B cell (primary cell): ENCODE data around the gene ABCA1. TPM values are rescaled to one million over a fixed set of nuclear protein-coding genes. Genes with fewer than 3 reads are reported as not detected.

Experiments used
- ATAC-seq: fragments of 200-7000 bp; cut with Tn5 transposase; one replicate; pipeline ENCODE4 v1.10.0; 2021; ENCODE audit warnings: low read depth, mild to moderate bottlenecking, moderate number of reproducible peaks, moderate library complexity
- CTCF ChIA-PET: fragments of 350-600 bp; sonication (Branson Sonifier 250); formaldehyde crosslinking; loops from one replicate; lab custom pipeline; 2021; ENCODE audit warnings: antibody characterized with exemption, inconsistent platforms; lab: Charles Lee
- POLR2A ChIA-PET: fragments of 350-600 bp; sonication (Branson Sonifier 250); formaldehyde crosslinking; loops from one replicate; lab custom pipeline; 2021; ENCODE audit warnings: antibody characterized with exemption; lab: Charles Lee
- DNase-seq: peaks from one replicate; pipeline ENCODE4 v3.0.0; 2013
- H2AFZ ChIP-seq: 2 replicates; pipeline ENCODE4 v1.6.1; 2012; ENCODE audit warnings: mild to moderate bottlenecking, low read depth, low read length; ENCODE audit not compliant: insufficient read depth, poor library complexity, severe bottlenecking
- H3K27ac ChIP-seq, 2 donors: 1 replicate in 1 of 2; 2 replicates in 1 of 2; pipeline ENCODE4 v1.5.1; 2012 to 2013; ENCODE audit warnings: low read length in 2 of 2, mild to moderate bottlenecking in 2 of 2, moderate library complexity in 1 of 2
- H3K27me3 ChIP-seq, 4 experiments: fragments of 200-600 bp in 1 of 4; sonication (generic) in 1 of 4; replicated peaks in 1 of 4; 1 replicate in 2 of 4; 2 replicates in 2 of 4; pipeline versions ENCODE4 v1.6.1 to v1.7.0; 2013 to 2016; ENCODE audit warnings: low read length in 3 of 4, mild to moderate bottlenecking in 2 of 4, mixed read lengths in 1 of 4, moderate library complexity in 1 of 4; ENCODE audit not compliant: insufficient read depth in 4 of 4, control insufficient read depth in 3 of 4; ENCODE audit errors: control extremely low read depth in 1 of 4
- H3K36me3 ChIP-seq, 2 experiments: replicated peaks in 1 of 2; 1 replicate in 1 of 2; 2 replicates in 1 of 2; pipeline versions ENCODE4 v1.6.1 to v1.7.1; 2013; ENCODE audit warnings: low read length in 1 of 2; ENCODE audit not compliant: insufficient read depth in 2 of 2, control insufficient read depth in 1 of 2; ENCODE audit errors: control extremely low read depth in 1 of 2, extremely low read depth in 1 of 2
- H3K4me1 ChIP-seq, 2 donors: fragments of 200-600 bp in 1 of 2; sonication (generic) in 1 of 2; 1 replicate in 1 of 2; 2 replicates in 1 of 2; pipeline versions ENCODE4 v1.5.1 to v1.6.1; 2013 to 2017; ENCODE audit warnings: low read length in 2 of 2; ENCODE audit not compliant: control insufficient read depth in 2 of 2, insufficient read depth in 2 of 2
- H3K4me2 ChIP-seq: replicated peaks from 2 replicates; pipeline ENCODE3; 2012; ENCODE audit warnings: mild to moderate bottlenecking, low read depth, low read length; ENCODE audit not compliant: poor library complexity, severe bottlenecking
- H3K4me3 ChIP-seq, 5 experiments: fragments of 200-600 bp in 1 of 5; sonication (generic) in 1 of 5; 1 replicate in 3 of 5; 2 replicates in 2 of 5; pipeline versions ENCODE4 v1.5.1 to v1.7.0; 2011 to 2016; ENCODE audit warnings: low read length in 4 of 5, mild to moderate bottlenecking in 4 of 5, low read depth in 2 of 5, control low read depth in 1 of 5, moderate library complexity in 1 of 5; ENCODE audit not compliant: insufficient read depth in 1 of 5; ENCODE audit errors: control extremely low read depth in 1 of 5, extremely low read depth in 1 of 5
- H3K79me2 ChIP-seq: fragments of 200-600 bp; sonication (generic); one replicate; pipeline ENCODE4 v1.6.0; 2016; ENCODE audit warnings: low read length; ENCODE audit not compliant: control insufficient read depth, insufficient read depth
- H3K9ac ChIP-seq: fragments of 200-600 bp; sonication (generic); 2 replicates; pipeline ENCODE4 v1.6.1; 2017; ENCODE audit warnings: mild to moderate bottlenecking, low read length, moderate library complexity
- H3K9me3 ChIP-seq, 3 donors: one replicate each; pipeline versions ENCODE4 v1.6.1 to v1.7.1; 2013; ENCODE audit warnings: low read length in 2 of 3; ENCODE audit not compliant: control insufficient read depth in 2 of 3, insufficient read depth in 1 of 3; ENCODE audit errors: control extremely low read depth in 1 of 3
- H4K20me1 ChIP-seq: 2 replicates; pipeline ENCODE4 v1.6.0; 2012; ENCODE audit warnings: mild to moderate bottlenecking, low read length; ENCODE audit not compliant: insufficient read depth, control insufficient read depth, poor library complexity, severe bottlenecking
- H3K27ac Mint-ChIP-seq: one replicate; pipeline ENCODE4 v1.8.0; 2021; ENCODE audit warnings: mixed read lengths
- H3K27me3 Mint-ChIP-seq: one replicate; pipeline ENCODE4 v1.8.0; 2021; ENCODE audit warnings: mixed read lengths
- H3K4me1 Mint-ChIP-seq: one replicate; pipeline ENCODE4 v1.8.0; 2021; ENCODE audit warnings: mixed read lengths
- H3K4me3 Mint-ChIP-seq: one replicate; pipeline ENCODE4 v1.8.0; 2021; ENCODE audit warnings: mixed read lengths
- H3K9me3 Mint-ChIP-seq: one replicate; pipeline ENCODE4 v1.8.0; 2022; ENCODE audit warnings: mixed read lengths; ENCODE audit not compliant: insufficient read depth
- CTCF ChIP-seq: fragments of 200-600 bp; IDR thresholded peaks from one replicate; pipeline ENCODE4 v1.8.0; 2022; ENCODE audit warnings: antibody characterized with exemption, mild to moderate bottlenecking
- EZH2 ChIP-seq: IDR thresholded peaks from 2 replicates; pipeline ENCODE4 v1.6.1; 2012; ENCODE audit warnings: borderline replicate concordance, low read depth, mild to moderate bottlenecking, moderate library complexity, low read length; ENCODE audit not compliant: insufficient read depth, poor library complexity, severe bottlenecking
- WGBS: methylation state at CpG from one replicate; pipeline ENCODE4 v1.1.5; 2013; ENCODE audit warnings: missing lambda C conversion rate; ENCODE audit not compliant: insufficient coverage; 5-methylcytosine and 5-hydroxymethylcytosine counted together
- intact Hi-C: fragments of 100-400 bp; cut with micrococcal nuclease; formaldehyde crosslinking; loops from one replicate; pipeline ENCODE4 v1.10.0; 2022
- polyA plus RNA-seq: library from polyadenylated mRNA; depleted of rRNA; stranded (reverse); fragments of >200 nt; gene quantifications from 2 replicates; pipeline ENCODE4 v1.2.3, GENCODE V29; 2012
- total RNA-seq, 2 donors: library from RNA; stranded (reverse); fragments of 120-200 nt in 1 of 2; gene quantifications; 1 replicate in 1 of 2; 2 replicates in 1 of 2; pipeline versions ENCODE4 v1.2.3 to v1.2.4, GENCODE V29; 2013 to 2022

The ABCA1 gene
- total and polyA plus RNA-seq, 2 donors (not counting 1 experiment from before 2014, with no cell fraction given) = 5.2 to 24.0 TPM

DNA sequence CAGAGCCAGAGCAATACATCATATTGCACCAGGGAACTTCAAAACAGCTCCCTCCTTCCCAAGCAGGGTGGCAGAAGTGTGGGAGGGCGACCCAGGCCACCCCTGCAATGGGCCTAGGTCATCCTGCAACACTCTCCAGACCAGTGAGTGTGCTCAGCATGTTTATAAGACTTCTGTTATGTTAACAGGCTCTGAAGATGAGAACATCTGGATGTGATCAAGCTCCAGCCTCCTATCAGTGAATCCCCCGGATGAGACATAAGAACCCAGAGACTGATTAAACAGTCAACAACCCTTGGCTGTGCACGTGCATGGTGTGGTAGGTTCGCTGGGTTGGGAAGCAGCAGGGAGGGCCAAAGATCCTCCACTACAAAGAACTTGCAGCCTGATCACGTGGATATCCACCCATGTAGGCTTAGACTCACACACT lies 63.3 kb downstream of the ABCA1 start:
- peaks cover 10% of the 10 kb centered on the region for H3K79me2 ChIP-seq
- peaks cover 54% of the 10 kb centered on the region for H3K4me1 Mint-ChIP-seq
- no peaks in the 10 kb centered on the region for H3K9me3 ChIP-seq
- H3K27me3 Mint-ChIP-seq = no peaks in the 10 kb centered on the region
- H3K4me2 ChIP-seq = no peak overlapping the region
- H2AFZ ChIP-seq = no peak overlapping the region
- no peaks in the 10 kb centered on the region for H3K9me3 Mint-ChIP-seq
- peaks cover 35 to 58% of the 10 kb centered on the region in 2 donors for H3K4me1 ChIP-seq
- no peak overlapping the region for H3K27ac Mint-ChIP-seq
- H3K27ac ChIP-seq = no peak overlapping the region
- H3K27me3 ChIP-seq = no peaks in the 10 kb centered on the region
- POLR2A ChIA-PET = no interaction called here
- no peak for DNase-seq
- peaks cover 0 to 28% of the 10 kb centered on the region in 2 experiments for H3K36me3 ChIP-seq
- H3K4me3 Mint-ChIP-seq = no peak overlapping the region
- H4K20me1 ChIP-seq = peaks cover 18% of the 10 kb centered on the region
- CTCF ChIA-PET = interaction anchor here (0.7 to 6.3 kb wide), 10 partner anchors 9 to 551 kb away, joined by 3 to 106 read pairs (median 12); partner anchors contain the start of gene ABCA1
- TF ChIP-seq CTCF = no peak
- TF ChIP-seq EZH2 = no peak
- H3K4me3 ChIP-seq = no peak overlapping the region
- H3K9ac ChIP-seq = no peak overlapping the region
- WGBS = 100% methylated on average over 1 of the region's 5 CpGs
- ATAC-seq = no peak
- intact Hi-C loops = loop anchor here (5.0 kb wide), 2 partner anchors 82 to 378 kb away; partner anchors contain the start of gene SLC44A1

- DNase-seq (peak; percentile 71), ATAC-seq (peak; percentile 72)
- no peak overlapping the region for H3K27ac ChIP-seq
- no peak overlapping the region for H2AFZ ChIP-seq
- Mint-ChIP-seq H3K4me3 (no peak overlapping the region), H3K9me3 (no peaks in the 10 kb centered on the region), H3K27ac (peak overlapping the region; percentile 1), H3K4me1 (peaks cover 50% of the 10 kb centered on the region), H3K27me3 (no peaks in the 10 kb centered on the region)
- H3K4me3 ChIP-seq = no peak overlapping the region
- intact Hi-C loops = loop anchor here (1.0 to 5.0 kb wide), 6 partner anchors 65 to 552 kb away; partner anchors contain the start of genes ABCA1 and SLC44A1
- peaks cover 10% of the 10 kb centered on the region for H3K79me2 ChIP-seq
- 57% methylated on average over 4 of the region's 4 CpGs for whole genome bisulfite sequencing
- H3K4me1 ChIP-seq = peaks cover 27 to 51% of the 10 kb centered on the region in 2 donors
- ChIA-PET POLR2A (no interaction called here), CTCF (interaction anchor here (0.5 to 6.3 kb wide), 50 partner anchors 8 to 855 kb away, joined by 3 to 106 read pairs (median 4); partner anchors contain the start of genes ABCA1, FSD1L and SLC44A1)
- H3K27me3 ChIP-seq = no peaks in the 10 kb centered on the region
- peaks cover 0 to 29% of the 10 kb centered on the region in 2 experiments for H3K36me3 ChIP-seq
- H3K9me3 ChIP-seq = no peaks in the 10 kb centered on the region
- H3K9ac ChIP-seq = no peak overlapping the region
- H3K4me2 ChIP-seq = no peak overlapping the region
- TF ChIP-seq CTCF (peak; percentile 82), EZH2 (no peak)
- H4K20me1 ChIP-seq = peaks cover 15% of the 10 kb centered on the region
Measured at GRCh38 chr9:104863180-104863883, 64.6 kb downstream of the ABCA1 start.
